CD4-positive, alpha-beta T cell treated with Interleukin-10 for 1 hour (primary cell): ENCODE results near the gene CRACDL.

Experiments used
- DNase-seq: peaks from one replicate; pipeline ENCODE4 v3.0.0-alpha.2; 2020

CRACDL gene

DNA sequence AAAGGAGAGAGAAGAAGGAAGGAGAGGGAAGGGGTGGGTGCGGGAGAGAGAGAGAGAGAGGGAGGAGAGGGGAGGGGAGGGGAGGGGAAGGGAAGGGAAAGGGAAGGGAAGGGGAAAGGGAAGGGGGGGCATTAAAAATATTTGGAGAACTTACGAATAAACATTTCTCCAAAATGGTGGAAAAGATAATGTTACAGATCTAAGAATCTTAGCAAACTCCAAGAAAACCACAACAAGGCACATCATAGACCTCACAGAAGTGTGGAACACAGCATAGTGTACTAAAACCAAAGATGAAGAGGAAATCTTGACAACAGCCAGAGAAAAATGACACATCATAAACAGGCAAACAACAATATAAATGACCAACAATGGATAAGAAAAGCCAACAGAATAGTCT lies 83.1 kb downstream of the CRACDL start:
- no peak for DNase-seq

DNA sequence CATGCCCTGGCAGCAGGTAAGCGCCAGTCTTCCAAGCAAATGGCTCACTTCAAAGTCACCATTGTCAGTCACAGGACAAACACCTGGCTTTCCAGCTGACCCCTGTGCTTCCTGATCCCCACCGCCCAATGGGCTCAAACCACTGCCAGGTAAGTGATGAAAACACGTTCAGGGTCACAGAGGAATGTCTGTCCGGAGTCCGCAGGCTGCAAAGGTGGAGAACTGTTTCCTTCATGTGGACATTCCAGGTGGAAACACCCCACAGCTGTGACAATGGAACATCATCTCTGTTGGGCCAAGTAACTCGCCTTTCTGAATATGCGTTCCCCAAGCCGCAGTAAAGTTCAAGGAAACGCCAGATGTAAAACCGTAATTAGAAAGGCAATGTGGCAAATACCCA lies 86.0 kb downstream of the CRACDL start:
- no peak for DNase-seq

DNA sequence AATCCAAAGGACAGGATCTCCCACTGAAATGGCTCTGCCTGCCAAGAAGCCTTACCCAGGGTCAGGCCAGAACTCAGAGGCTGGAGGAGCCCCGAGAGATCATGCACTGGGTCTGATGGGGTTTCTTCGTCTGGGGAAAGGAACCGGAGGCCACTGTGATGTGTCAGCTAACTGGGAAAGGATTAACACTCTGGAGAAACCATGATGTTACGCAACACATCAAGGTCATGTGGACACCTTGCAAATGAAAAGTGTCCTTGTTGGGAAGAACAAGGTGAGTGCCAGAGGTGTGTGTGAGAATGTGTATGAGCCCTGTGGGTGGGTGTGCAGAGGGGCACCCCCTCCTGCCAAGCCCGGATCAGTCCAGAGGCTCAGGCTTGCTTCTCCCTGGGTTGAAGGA lies 86.9 kb downstream of the CRACDL start:
- DNase-seq = no peak

DNA sequence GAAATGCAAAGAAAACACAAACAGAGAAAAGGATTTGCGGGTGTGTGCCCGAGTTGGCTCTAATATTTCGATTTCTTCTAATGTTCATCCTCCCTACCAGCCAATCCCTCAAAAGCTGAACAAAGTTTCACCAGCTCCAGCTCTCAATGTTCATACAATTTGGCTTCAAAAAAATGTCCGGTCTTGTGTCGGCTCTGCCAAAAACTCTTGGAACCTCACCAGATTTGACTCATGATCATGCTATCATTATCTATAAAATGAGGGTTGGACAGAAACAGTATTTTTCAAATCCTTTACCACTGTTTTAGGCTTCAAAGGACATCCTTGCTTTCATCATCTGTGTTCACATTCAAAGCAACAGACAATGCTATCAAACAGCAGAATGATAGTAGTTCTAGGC lies 88.2 kb downstream of the CRACDL start:
- DNase-seq = no peak

DNA sequence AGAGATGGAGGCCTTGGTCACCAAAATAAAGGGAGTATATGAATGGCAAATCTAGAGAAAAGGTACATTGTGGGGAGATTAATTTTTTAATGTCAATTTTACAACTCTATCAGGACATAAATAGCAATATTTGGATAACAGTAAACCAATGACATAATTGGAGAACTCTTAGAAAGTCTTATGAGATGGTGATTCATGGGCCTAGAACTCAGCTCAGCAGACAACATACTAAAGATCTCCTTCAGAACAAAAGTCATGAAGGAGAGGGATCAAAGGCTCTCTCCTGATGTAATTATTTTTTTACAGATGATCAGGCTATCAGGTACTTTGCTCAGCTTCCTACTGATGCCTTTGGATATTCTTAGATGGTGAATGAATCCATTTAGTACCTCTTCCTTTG lies 90.0 kb downstream of the CRACDL start:
- no peak for DNase-seq

DNA sequence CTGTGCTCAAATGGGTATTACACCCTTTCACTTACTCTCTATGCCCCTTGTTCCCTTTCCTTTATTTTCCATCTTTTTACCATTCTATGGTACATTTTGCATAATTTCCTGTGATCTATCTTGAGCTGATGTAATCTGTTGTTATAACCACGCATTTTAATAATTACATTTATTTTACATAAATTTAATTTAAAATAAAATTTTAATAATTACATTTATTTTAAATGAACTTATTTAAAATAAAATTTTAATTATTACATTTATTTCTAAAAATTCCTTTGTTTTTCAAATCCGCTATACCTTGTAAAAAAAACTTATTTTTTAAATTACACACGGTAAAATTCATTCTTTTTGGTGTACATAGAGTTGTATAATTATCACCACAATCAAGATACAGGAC lies 93.9 kb downstream of the CRACDL start:
- DNase-seq = no peak

DNA sequence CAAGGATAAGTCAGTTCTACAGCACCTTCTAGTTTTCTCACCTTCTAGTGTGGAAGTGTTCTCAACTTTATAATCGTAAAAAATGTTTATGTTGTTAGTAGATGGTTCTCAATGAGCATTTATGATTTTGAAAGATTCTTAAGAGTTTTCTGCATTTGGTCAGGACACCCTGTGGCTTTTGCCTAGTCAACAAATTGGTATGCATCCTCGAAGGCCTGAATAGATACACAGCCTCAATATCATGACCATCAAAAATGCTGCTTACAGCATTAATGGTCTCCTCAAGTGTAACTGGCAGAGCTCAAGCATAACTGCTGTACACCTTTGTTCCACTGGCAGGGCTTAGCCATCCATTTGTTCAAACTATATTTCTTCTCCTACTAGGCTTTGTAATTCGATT lies 96.7 kb downstream of the CRACDL start:
- no peak for DNase-seq

DNA sequence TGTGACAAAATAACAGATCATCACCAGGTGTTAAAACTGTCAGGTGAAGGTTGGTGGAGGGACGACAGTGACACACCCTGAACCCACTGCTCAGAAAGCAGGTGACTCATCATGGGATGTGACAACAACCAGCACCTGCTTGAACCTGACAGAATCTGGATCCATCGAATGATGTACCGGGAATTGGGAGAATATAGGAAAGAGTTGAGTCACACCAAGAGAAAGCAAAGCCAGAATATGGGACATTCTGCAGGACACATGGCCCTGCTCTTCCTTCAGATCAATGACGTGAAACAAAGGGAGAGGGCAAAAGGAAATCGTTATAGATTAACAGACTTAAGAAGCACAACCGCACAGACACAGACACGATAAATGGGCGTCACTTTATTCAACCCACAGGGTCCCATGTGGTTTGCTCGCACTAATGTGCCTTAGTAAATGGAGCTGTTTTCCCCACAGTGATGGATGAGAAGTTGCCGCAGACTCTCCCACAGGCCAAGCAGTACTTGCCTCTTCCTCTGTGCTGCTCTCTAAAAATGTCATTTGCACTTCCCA lies 100.1 kb downstream of the CRACDL start:
- peak; percentile 73 for DNase-seq

DNA sequence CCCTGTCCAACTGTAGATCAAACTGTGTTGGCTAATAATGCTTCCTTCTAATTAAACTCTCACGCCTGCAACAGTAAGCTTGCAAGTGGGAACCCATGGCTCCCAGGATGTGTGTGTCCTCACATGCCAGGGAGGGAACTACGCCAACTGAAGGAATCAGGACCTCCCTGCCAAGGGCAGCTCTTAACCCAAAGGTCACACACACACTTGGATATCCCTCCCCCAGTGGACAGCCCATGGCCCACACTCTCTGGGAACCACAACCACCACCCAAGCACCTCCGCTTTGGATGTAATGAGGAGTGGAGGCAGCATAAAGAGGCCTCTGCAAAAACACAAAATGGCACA lies 102.1 kb downstream of the CRACDL start:
- no peak for DNase-seq

DNA sequence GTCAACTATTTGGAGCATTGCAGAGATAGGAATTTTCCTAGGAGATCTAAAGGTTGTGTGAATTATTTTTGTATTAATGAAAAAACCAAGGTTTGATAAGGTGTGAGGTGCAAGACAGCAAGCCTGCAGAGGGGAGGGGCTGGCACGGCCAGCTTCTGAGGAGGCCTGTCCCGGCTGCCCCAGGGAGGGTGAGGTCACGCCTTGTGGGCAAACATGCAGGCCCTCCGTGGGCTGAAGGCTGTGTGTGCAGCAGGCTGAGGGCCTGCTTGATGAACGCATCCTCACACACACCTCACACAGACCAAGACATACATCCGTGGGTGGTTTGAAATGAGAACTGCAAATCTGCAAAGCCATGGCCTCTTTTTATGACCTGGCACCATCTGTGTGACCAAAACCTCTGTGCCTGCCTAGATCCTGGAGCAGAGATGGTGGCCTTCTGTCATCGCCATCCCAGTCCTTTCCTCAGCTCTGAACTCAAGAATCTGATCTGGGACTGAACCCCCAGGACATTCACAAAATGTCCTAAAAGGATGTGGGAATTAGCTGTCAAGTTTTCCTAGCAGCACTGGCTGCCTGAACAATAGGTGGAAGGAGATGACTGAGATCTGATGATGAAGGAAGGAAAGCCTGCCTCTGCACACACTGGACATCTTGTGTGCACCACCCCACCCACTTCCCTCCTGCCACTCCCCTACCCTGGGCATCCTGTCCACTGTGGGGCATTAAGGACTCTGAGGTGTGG lies 102.7 kb downstream of the CRACDL start:
- no peak for DNase-seq

DNA sequence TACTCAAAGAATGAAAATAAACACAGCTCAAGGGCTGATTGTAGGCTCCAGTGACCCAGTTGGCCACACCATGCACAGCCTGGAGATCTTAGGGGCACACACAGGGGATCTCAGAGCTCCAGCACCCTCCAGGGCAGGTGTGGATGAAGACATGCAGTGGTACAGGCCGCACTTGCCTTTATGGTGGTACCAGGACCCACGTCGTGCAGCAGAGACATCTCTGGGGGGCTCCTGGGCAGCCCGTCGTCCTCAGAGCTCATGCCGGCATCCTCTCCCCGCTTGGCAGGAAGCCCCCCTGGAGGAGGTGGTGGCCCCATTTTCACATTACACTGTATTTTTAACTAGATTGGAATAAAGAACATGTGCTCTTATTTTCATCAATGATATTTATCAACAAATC lies 103.9 kb downstream of the CRACDL start:
- DNase-seq = no peak

DNA sequence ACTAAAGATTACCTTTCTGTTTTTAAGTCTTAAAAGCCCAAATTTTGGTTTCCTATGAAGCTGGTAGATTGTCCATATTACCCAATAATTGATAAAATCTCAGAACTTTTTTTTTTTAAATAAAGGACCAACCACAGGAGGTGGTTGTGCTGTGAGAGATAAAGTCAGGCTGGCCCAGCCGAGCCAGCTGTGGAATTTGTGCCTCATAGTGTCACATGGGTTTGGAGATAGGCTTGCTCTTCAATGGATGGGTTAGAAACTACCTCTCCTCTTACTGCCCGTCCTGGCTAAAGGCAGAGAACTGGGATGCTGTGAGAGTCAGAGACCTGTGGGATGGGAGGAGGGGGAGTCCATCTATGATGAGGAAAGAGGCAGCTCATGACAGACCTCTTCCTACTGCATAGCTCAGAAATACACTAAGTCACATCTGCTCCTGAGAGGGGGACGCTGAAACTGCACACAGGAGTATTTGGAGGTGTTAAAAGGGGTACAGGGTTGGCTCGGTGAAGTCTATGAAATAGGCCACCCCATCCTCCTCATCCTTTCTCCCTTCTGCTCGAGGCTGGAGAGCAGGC lies 105.4 kb downstream of the CRACDL start:
- no peak for DNase-seq

DNA sequence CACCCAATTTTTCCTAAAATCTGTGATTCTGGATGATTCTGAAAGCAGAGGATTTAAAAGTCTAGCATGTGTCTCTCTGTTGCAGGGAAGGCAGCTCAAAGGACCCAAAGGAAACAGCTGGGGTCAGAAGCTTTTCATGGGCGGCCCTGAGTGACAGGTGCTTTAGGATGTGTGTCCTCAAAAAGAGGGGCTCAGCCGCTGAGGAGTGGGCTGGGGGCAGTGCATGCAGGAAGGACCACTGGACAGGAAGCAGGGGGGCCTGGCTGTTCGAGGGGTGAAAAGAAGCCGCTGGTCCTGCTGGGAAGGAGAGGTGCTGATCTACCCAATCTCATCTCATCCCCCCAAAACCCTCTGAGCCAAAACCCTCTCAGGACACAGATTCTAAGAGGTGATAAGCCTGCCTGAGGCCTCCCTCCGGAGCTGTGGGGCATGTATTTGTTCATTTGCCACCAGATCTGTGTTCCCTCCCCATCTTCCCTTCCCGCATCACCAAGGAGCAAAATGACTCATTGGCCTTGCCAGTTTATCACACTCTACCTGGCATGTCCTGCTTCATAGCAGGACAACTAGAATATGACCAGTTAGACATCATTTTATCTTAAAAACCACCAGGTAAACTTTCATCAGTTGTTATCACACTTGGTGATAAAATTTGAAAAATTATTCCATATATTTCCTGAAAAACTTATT lies 106.3 kb downstream of the CRACDL start:
- DNase-seq = no peak

DNA sequence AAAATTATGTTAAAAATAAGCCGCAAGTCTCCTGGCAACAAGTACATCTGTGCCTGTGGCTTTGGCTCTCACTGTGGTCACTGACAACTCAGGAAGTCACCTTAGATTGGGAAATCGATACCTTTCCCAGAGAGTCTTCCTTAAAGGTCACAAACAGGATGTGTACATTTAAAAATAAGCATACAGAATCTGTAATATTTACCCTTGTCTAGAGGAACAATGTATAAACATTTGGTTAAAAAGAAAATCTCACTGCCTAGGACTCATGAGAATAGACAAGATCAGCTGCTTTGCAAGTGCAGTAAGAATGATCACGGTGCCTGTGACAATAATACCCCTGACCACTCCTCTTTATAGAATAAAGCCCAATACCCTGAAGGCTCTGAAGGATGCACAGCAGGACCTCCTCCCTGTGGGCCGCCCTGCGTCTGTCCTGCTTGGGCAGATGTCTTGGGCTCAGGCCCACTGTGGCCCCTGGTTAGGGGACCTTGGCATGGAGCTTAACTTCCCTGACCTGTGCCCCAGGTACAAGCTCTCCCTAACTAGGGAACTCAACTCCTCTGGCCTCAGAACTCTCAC lies 107.1 kb downstream of the CRACDL start:
- DNase-seq = peak; percentile 65

DNA sequence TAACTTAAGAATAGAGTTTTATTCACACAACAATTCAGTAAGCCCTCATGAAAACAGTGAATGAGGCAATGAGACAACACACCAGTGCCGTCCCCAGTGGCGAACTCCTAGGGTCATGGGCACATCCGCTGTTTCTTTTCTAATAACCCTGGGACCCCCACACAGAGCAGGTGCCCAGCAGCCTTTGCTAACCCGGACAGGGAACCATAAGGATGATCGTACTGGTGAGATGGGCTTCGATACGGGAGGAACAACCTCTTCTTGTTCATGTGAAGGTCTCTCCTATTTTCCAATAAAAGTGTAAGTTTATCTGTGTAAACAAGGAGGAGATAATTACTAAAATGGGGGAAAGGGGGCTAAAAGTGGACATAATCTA lies 107.7 kb downstream of the CRACDL start:
- no peak for DNase-seq

DNA sequence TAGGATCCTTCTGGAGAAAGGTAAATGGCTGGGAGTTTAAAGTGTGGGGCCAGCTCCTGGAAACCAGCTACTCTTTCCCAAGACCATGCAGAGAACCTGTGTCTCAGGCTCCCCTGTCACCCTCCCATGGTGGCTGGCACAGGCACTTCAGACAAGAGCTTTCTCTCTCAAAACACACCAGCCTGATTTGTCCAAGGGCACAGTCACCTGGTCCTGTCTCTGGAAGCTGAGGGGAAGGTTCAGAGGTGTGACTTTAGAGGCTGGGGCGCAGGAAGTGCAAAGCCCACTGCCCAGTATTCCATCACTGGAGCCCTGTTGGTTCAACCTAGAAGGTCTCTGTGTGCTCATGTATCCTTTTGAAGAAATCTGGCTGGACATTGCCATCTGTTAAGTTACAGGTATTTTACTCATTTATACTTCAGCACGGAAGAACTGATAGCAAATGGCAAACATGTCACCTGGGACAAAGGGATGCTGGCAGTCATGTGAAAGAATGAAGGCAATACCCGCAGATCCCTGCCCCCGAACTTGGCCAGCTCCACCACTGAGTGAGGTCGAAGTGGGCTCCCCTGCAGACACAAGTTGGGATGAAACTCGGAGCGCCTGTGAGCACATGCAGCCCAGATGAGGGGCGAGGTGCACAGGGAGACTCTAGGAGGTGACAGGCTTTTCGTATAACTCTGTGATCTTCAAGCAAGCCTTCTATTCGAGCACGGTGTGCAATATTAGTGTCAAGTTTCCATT lies 108.2 kb downstream of the CRACDL start:
- no peak for DNase-seq

DNA sequence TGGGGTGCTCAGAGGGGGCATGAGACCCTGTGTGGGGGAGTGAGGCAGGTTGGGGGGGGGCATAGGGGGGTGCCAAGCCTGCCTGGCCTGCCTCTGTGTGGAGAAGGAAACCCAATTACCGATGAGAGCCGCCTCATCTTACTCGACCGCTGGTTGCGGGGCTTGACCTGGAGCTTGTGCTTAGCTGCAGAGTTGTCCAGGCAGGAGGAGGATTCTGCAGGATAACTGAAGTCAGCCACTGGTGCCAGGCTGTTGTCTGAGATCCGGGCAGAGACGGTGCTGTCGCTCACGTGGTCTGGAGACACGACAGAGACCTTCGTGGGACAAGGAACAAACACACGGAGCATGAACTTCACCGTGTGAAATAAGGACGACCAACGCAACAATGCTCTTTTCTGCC lies 109.2 kb downstream of the CRACDL start:
- no peak for DNase-seq

DNA sequence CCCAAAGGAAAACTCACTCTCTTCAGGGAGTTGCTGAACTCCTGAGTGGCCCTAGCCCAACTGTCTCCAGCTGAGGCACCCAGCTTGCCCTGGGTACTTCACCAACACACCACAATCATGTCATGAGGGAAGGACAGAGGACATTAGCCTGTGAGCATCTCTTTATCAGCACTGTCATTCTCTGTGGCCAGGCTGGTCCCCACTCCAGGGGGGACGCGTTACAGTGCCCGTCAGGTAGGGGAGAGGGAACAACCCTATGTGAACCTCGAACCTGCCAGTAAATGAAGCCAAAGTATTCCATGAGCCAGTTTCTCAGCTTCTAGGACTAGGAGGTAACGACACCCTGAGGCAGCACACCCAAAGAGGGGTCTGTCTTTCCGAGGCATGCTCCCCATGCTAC lies 110.2 kb downstream of the CRACDL start:
- DNase-seq = no peak

DNA sequence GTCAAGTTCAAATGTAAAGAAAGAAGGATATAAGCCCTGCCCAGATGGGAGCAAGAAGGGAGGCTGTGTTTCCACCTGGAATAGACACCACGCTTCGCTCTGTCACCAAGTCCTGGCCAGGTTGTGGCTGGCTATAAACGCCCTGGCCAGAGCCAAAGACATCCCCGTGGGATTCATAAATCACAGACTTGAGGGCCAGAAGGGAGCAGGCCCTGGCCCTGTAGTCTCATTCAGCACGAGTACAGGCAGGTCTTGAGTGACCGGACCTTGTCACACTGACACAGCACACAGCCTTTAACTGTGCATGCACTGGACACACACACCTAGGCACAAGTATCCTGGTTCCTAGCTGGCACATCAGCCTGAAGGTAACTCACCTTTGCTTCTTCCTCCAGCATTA lies 110.6 kb downstream of the CRACDL start:
- no peak for DNase-seq

DNA sequence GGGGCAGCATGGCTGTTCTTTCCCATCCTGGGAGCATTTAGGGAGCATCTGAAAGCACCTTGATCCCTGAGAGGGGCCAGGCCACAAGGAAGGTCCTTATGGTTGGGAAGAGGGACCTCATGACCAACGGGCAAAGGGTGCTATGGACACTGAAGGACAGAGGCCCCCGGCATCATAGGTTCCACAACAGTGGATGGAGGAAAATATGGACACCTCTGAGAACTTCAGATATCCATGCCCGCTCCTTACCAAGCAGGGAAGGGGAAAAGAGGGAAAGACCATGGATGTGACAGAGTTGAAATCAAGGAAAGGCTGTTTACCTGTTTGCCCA lies 111.0 kb downstream of the CRACDL start:
- DNase-seq = no peak

DNA sequence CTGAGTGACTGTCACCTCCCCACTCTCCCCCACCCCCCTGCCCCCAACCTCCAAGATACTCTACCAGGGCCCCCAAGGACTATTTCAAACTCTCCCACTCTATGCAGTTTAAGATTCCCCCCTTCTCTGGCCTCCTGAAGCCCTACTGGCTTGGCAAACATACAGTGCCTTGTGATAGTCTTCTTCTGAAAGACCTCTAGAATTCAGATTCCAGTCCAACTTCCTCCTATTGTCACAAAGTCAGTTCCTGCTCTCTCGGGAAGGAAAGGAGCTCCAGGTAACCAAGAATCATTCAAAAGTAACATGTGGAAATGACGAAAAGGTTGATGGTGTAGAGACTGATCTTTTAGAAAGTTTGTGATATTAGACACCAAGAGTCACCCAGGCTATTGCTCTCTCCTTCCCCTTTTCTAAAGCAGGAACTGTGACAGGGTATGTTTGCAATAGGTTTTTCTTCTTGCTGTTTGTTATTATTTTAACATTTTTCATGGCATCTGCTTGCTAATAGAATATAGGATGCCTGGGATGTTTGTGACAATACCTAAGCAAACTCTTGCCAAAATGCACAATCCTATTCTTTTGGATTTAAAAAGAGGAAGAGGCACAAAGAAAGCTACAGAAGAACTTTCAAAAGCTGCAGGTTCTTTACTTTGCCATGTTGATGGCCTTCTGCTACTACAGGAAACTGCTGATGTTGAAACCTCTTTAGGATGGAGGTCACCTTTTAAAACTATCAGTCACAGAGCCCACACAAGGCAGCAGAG lies 111.6 kb downstream of the CRACDL start:
- DNase-seq = no peak
